GM23248 (cell line): ENCODE measurements around the gene RAD51B. TPM values are rescaled to one million over a fixed set of nuclear protein-coding genes. Genes with fewer than 3 reads are reported as not detected.
"Not testable (repeated sequence)": the region's sequence is repeated elsewhere in the genome, so short reads cannot be mapped to it uniquely, and the experiment has no call there.

Source experiments
- DNase-seq: peaks from one replicate; pipeline ENCODE4 v3.0.0-alpha.2; 2015
- H2AFZ ChIP-seq: fragments of 200-600 bp; sonication (generic); 2 replicates; pipeline ENCODE4 v1.6.1; 2016; ENCODE audit warnings: antibody characterized with exemption
- H3F3A ChIP-seq: fragments of 200-600 bp; sonication (generic); 2 replicates; pipeline ENCODE4 v1.6.1; 2016; ENCODE audit warnings: mild to moderate bottlenecking, antibody characterized with exemption, mixed run types; ENCODE audit not compliant: insufficient read depth
- H3K27ac ChIP-seq: fragments of 200-600 bp; sonication (generic); 2 replicates; pipeline ENCODE4 v1.5.1; 2016; ENCODE audit warnings: mild to moderate bottlenecking
- H3K27me3 ChIP-seq: fragments of 200-600 bp; sonication (generic); replicated peaks from 2 replicates; pipeline ENCODE4 v1.6.1; 2016; ENCODE audit warnings: mild to moderate bottlenecking; ENCODE audit not compliant: insufficient read depth
- H3K36me3 ChIP-seq: fragments of 200-600 bp; sonication (generic); 2 replicates; pipeline ENCODE4 v1.6.1; 2016; ENCODE audit warnings: low read depth, mild to moderate bottlenecking
- H3K4me1 ChIP-seq: fragments of 200-600 bp; sonication (generic); 2 replicates; pipeline ENCODE4 v1.6.1; 2016; ENCODE audit warnings: mild to moderate bottlenecking; ENCODE audit not compliant: insufficient read depth
- H3K4me2 ChIP-seq: fragments of 200-600 bp; sonication (generic); one replicate; pipeline ENCODE4 v1.6.1; 2016; ENCODE audit warnings: mild to moderate bottlenecking; ENCODE audit not compliant: unreplicated experiment
- H3K4me3 ChIP-seq: fragments of 200-600 bp; sonication (generic); 2 replicates; pipeline ENCODE4 v1.5.1; 2016; ENCODE audit warnings: mild to moderate bottlenecking
- H3K79me2 ChIP-seq: fragments of 200-600 bp; sonication (generic); 2 replicates; pipeline ENCODE4 v1.6.1; 2016; ENCODE audit warnings: mild to moderate bottlenecking; ENCODE audit not compliant: insufficient read depth
- H3K9ac ChIP-seq: fragments of 200-600 bp; sonication (generic); 2 replicates; pipeline ENCODE4 v1.6.1; 2016; ENCODE audit warnings: mild to moderate bottlenecking
- H3K9me2 ChIP-seq: fragments of 200-600 bp; sonication (generic); 2 replicates; pipeline ENCODE4 v1.6.1; 2016; ENCODE audit warnings: mixed run types, mild to moderate bottlenecking, moderate library complexity; ENCODE audit not compliant: insufficient read depth
- H3K9me3 ChIP-seq: fragments of 200-600 bp; sonication (generic); one replicate; pipeline ENCODE4 v1.6.1; 2017; ENCODE audit warnings: low read depth
- H4K20me1 ChIP-seq: fragments of 200-600 bp; sonication (generic); 2 replicates; pipeline ENCODE4 v1.6.0; 2016; ENCODE audit not compliant: insufficient read depth
- EZH2 ChIP-seq: fragments of 200-600 bp; sonication (generic); IDR thresholded peaks from 2 replicates; pipeline ENCODE4 v1.6.1; 2018; ENCODE audit warnings: antibody characterized with exemption, mild to moderate bottlenecking; ENCODE audit not compliant: insufficient read depth, poor library complexity, severe bottlenecking
- EZH2phosphoT487 ChIP-seq: fragments of 200-600 bp; sonication (generic); IDR thresholded peaks from 2 replicates; pipeline ENCODE4 v1.6.1; 2018; ENCODE audit warnings: antibody characterized with exemption, moderate library complexity, mild to moderate bottlenecking, low read depth; ENCODE audit not compliant: insufficient read depth
- WGBS, 2 experiments: methylation state at CpG; one replicate each; pipeline ENCODE4 v1.1.6; 2015 to 2017; ENCODE audit warnings: low lambda C conversion rate in 2 of 2, low coverage in 1 of 2; ENCODE audit errors: missing lambda C conversion rate in 2 of 2; 5-methylcytosine and 5-hydroxymethylcytosine counted together
- in situ Hi-C: fragments of 300-500 bp; cut with MboI; formaldehyde crosslinking; loops from 2 replicates; pipeline ENCODE4 v1.15.0; 2020
- polyA plus RNA-seq: library from polyadenylated mRNA; unstranded; fragments of >200 nt; fragmentation: Nextera tagmentation; extraction: Ambion mirVana; gene quantifications from 2 replicates; pipeline ENCODE4 v1.2.1, GENCODE V29; 2016
- total RNA-seq: library from RNA; depleted of rRNA; stranded (reverse); fragments of >200 nt; shearing (Covaris generic); gene quantifications from 2 replicates; pipeline ENCODE4 v1.2.3, GENCODE V29; 2014

The RAD51B gene
- total and polyA plus RNA-seq, 2 experiments from 2014 or later: 4.0 to 8.8 TPM

DNA sequence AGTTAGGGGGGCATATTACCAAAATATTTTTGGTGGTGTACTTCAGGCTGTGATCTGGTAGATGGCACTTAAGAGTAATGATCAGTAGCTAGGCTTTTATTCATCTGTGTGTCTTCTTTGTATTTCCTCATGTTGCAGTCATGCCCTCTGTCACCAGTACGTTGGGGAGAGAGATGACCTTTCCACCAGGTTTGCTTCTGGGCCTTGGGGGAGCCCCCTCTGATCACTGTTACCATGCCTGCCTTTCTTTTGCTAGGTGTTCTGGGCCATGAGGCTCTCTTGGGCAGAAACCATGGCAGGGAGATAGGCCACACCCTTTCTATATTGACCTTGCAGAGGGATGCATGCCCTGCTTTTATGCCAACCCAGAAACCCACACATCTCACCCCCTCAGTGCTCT is 208.5 kb downstream of the RAD51B start:
- no peak for DNase-seq
- H3K9me2 ChIP-seq: no peaks in the 10 kb centered on the region
- no peaks in the 10 kb centered on the region for H3K79me2 ChIP-seq
- H3K36me3 ChIP-seq: no peaks in the 10 kb centered on the region
- H4K20me1 ChIP-seq: no peaks in the 10 kb centered on the region
- no peaks in the 10 kb centered on the region for H3F3A ChIP-seq
- in situ Hi-C loops: no loop called here
- H3K9me3 ChIP-seq: no peaks in the 10 kb centered on the region
- H3K27ac ChIP-seq: no peak overlapping the region
- H3K4me1 ChIP-seq: no peaks in the 10 kb centered on the region
- no peak overlapping the region for H2AFZ ChIP-seq
- no peak overlapping the region for H3K9ac ChIP-seq
- H3K4me2 ChIP-seq: no peak overlapping the region
- TF ChIP-seq EZH2: no peak
- no peak for TF ChIP-seq EZH2phosphoT487
- H3K4me3 ChIP-seq: no peak overlapping the region
- no peaks in the 10 kb centered on the region for H3K27me3 ChIP-seq
- WGBS, 2 experiments: 82 to 100% methylated on average over 1 of the region's 1 CpG

- H4K20me1 ChIP-seq, H3K4me3 ChIP-seq, H3K36me3 ChIP-seq, H3K9me2 ChIP-seq, H3K27me3 ChIP-seq, H2AFZ ChIP-seq, H3K9ac ChIP-seq, H3K4me2 ChIP-seq, H3K79me2 ChIP-seq, in situ Hi-C loops, H3K27ac ChIP-seq, DNase-seq, H3K9me3 ChIP-seq, H3F3A ChIP-seq, H3K4me1 ChIP-seq: not testable (repeated sequence)
- WGBS, 2 experiments: 92 to 93% methylated on average over 1 of the region's 1 CpG
Observed at GRCh38 chr14:68031011-68031410, 211.4 kb downstream of the RAD51B start.

DNA sequence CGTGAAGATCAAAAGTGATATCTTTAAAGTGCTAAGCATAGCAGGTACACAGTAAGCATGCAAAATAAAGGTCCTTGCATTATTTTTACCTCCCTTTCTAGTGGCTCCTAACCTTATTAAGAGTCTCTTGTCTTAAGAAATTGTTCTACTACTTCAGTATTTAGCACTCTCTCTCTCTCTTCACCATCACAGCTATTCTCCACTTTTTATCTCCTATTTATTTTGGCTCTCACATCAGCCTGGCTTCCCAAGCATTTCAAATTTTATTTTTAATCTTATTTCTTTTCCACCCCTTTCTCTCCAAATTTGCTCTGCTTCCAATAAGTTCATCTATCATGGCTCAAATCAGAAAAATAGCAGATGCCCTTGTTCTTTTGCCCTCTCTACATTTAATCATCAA is 212.6 kb downstream of the RAD51B start:
- Histone ChIP-seq H3F3A (no peaks in the 10 kb centered on the region), H3K9me2 (no peaks in the 10 kb centered on the region), H3K9ac (no peak overlapping the region), H3K79me2 (no peaks in the 10 kb centered on the region), H2AFZ (no peak overlapping the region), H3K27me3 (no peaks in the 10 kb centered on the region), H3K9me3 (no peaks in the 10 kb centered on the region), H3K4me2 (no peak overlapping the region), H4K20me1 (no peaks in the 10 kb centered on the region), H3K4me1 (no peaks in the 10 kb centered on the region), H3K36me3 (no peaks in the 10 kb centered on the region), H3K27ac (no peak overlapping the region), H3K4me3 (no peak overlapping the region)
- no peak for DNase-seq
- 89 to 95% methylated on average over 1 of the region's 1 CpG for WGBS, 2 experiments
- TF ChIP-seq EZH2phosphoT487 (no peak), EZH2 (no peak)
- in situ Hi-C loops: no loop called here

- Histone ChIP-seq H3F3A (no peaks in the 10 kb centered on the region), H3K4me1 (no peaks in the 10 kb centered on the region), H3K36me3 (no peaks in the 10 kb centered on the region), H3K9me3 (no peaks in the 10 kb centered on the region), H3K9ac (no peak overlapping the region), H3K79me2 (no peaks in the 10 kb centered on the region), H3K27ac (no peak overlapping the region), H3K4me3 (no peak overlapping the region), H3K4me2 (no peak overlapping the region), H2AFZ (no peak overlapping the region), H3K27me3 (no peaks in the 10 kb centered on the region), H3K9me2 (no peaks in the 10 kb centered on the region), H4K20me1 (no peaks in the 10 kb centered on the region)
- no peak for DNase-seq
- in situ Hi-C loops: no loop called here
- TF ChIP-seq EZH2phosphoT487 (no peak), EZH2 (no peak)
- 22 to 34% methylated on average over 2 of the region's 2 CpGs for WGBS, 2 experiments
Observed at GRCh38 chr14:68033336-68033932, 213.9 kb downstream of the RAD51B start.

DNA sequence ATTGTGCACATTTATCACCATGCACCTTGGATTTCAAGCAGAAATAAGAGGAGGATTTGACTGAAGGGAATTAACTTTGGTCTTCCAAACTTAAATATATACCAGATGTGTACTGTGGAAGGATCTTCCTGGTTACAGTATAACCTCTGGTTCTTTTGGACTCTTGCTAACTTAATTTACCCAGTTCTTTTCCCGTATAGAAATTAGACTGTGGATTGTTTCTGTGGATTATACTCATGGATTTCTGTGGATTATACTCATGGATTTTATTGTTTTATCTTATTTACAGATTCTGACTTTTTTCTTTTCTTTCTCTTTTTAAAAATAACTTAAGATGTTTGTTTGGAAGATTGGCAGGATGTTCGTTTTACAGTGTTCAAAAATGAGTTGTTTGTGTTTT is 215.3 kb downstream of the RAD51B start:
- Histone ChIP-seq H3K9me3 (no peaks in the 10 kb centered on the region), H3K4me2 (no peak overlapping the region), H2AFZ (no peak overlapping the region), H3K4me3 (no peak overlapping the region), H3K9ac (no peak overlapping the region), H3K27ac (no peak overlapping the region), H4K20me1 (no peaks in the 10 kb centered on the region), H3K4me1 (no peaks in the 10 kb centered on the region), H3K9me2 (no peaks in the 10 kb centered on the region), H3K79me2 (no peaks in the 10 kb centered on the region), H3K27me3 (no peaks in the 10 kb centered on the region), H3F3A (no peaks in the 10 kb centered on the region), H3K36me3 (no peaks in the 10 kb centered on the region)
- in situ Hi-C loops: no loop called here
- TF ChIP-seq EZH2phosphoT487: no peak
- no peak for TF ChIP-seq EZH2
- WGBS, 2 experiments: 43 to 45% methylated on average over 2 of the region's 2 CpGs
- no peak for DNase-seq
